Uterus (tissue), 2 donors: ENCODE results near the gene ABHD16A.

Experiments used
- CTCF ChIP-seq, 4 experiments: fragments of 200-600 bp in 2 of 4; fragments of 450-650 bp in 2 of 4; sonication (generic) in 2 of 4; IDR thresholded peaks; one replicate each; pipeline ENCODE4 v1.5.1; 2016 to 2019; ENCODE audit warnings: antibody characterized with exemption in 4 of 4, mild to moderate bottlenecking in 2 of 4, moderate library complexity in 1 of 4
- POLR2A ChIP-seq, 2 donors: fragments of 450-650 bp; IDR thresholded peaks; one replicate each; pipeline ENCODE4 v1.6.1; 2016; ENCODE audit warnings: antibody characterized with exemption in 2 of 2, mild to moderate bottlenecking in 1 of 2, moderate library complexity in 1 of 2

GRCh38 chr6:31736768-31737314 is 33.7 kb upstream of the ABHD16A start:
- TF ChIP-seq POLR2A (IDR thresholded peaks at IDR 0.05) (no peak), CTCF (IDR thresholded peaks at IDR 0.05) (no peak)
